Measurements from ENCODE around the gene PTOV1. TPM values are rescaled to one million over a fixed set of nuclear protein-coding genes. Genes with fewer than 3 reads are reported as not detected.
A peak's percentile ranks its signal among the peaks of the same experiment; 100 is the strongest.

The PTOV1 gene
- total and polyA plus RNA-seq, 2 of the 13 experiments (the other 11 are each of a cell fraction or from before 2014, with no cell fraction given) = 63.5 to 68.5 TPM

DNA sequence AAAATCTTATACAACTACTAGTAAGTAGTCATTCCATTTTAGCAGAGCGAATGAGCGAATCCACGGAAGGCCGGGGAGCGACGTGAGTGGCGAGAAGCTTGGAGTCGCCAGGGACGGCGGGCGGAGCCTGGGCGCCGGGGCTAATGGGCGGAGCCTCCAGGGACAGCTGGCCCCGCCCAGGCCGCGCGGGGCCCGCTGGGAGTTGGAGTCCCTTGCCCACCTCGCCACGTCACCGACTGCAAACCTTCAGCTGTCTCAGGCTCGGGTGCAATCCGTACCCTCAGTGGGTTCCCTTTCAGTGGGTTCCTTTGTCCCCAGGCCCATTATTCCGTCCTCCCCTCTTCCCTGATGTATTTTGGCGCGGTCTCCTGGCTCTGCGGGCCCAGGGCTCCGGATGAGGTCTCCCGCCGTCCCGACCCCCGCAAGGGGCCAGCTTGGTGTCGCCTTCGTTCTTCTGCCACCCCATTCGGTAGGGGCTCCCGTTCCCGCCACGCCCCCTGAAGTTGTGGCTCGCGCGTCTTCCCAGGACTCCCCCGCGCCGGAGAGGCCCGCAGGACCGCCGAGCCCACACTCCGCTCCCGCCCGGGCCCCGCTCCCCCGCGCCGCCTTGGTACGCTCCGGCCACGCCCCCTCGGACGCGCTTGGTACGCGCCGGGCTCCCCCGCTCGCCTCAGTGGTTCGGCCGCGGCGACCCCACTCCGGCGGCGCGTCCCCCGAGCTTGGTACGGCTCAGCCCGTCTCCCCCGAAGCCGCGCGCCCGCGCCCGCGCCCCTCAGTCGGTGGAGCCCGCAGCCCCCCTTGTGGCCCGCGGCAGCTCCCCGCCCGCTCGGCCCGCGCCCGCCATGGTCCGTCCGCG is at the start of gene PTOV1 (continued):
- TF ChIP-seq KDM5A (IDR thresholded peaks at IDR 0.05; ENCODE audit: borderline replicate concordance, low read length) (peak; percentile 54; the same call in 1 of the 2 replicates), NR2F2 (IDR thresholded peaks at IDR 0.05; ENCODE audit: borderline replicate concordance, low read depth) (peak; percentile 41; the same call in 1 of the 2 replicates), MAZ (IDR thresholded peaks at IDR 0.05; ENCODE audit: borderline replicate concordance, low read depth, low read length) (peak; percentile 47; the same call in 1 of the 2 replicates), MAZ (CRISPR knock-in tag; IDR thresholded peaks at IDR 0.05; ENCODE audit: low read depth) (peak; percentile 89; the same call in 1 of the 2 replicates), NFKB2 (CRISPR knock-in tag; IDR thresholded peaks at IDR 0.05; ENCODE audit: borderline replicate concordance) (peak; percentile 52; the same call in 1 of the 2 replicates), SALL1 (CRISPR knock-in tag; IDR thresholded peaks at IDR 0.05) (peak; percentile 3; the same call in 1 of the 2 replicates), REPIN1 (CRISPR knock-in tag; IDR thresholded peaks at IDR 0.05; ENCODE audit: borderline replicate concordance, low read depth) (0 out of 2 replicates have a peak, but pooled peaks have one; percentile 16), ZNF674 (CRISPR knock-in tag; IDR thresholded peaks at IDR 0.05; ENCODE audit: low read depth) (peak; percentile 48; the same call in 1 of the 2 replicates), ZNF605 (CRISPR knock-in tag; IDR thresholded peaks at IDR 0.05) (no peak; the same call in 1 of the 2 replicates), ZNF773 (CRISPR knock-in tag; IDR thresholded peaks at IDR 0.05; ENCODE audit: borderline replicate concordance) (no peak), ZNF430 (CRISPR knock-in tag; IDR thresholded peaks at IDR 0.05) (0 out of 2 replicates have a peak, but pooled peaks have one; percentile 19), POLR2G (IDR thresholded peaks at IDR 0.05; ENCODE audit: low read depth, low read length) (peak; percentile 79), ELF1 (CRISPR knock-in tag; IDR thresholded peaks at IDR 0.05) (0 out of 2 replicates have a peak, but pooled peaks have one; percentile 21), POLR2AphosphoS5 (IDR thresholded peaks at IDR 0.05; ENCODE audit: low read depth, low read length) (peak; percentile 77), KLF15 (CRISPR knock-in tag; IDR thresholded peaks at IDR 0.05; ENCODE audit: borderline replicate concordance) (peak; percentile 89), CREB1 (IDR thresholded peaks at IDR 0.05) (peak; percentile 81), CREB1 (CRISPR knock-in tag; IDR thresholded peaks at IDR 0.05) (peak; percentile 77; the same call in 1 of the 2 replicates), MED1 (CRISPR knock-in tag; IDR thresholded peaks at IDR 0.05) (peak; percentile 51), ZNF552 (CRISPR knock-in tag; IDR thresholded peaks at IDR 0.05; ENCODE audit: borderline replicate concordance) (no peak), ZNF800 (CRISPR knock-in tag; IDR thresholded peaks at IDR 0.05) (0 out of 2 replicates have a peak, but pooled peaks have one; percentile 48), SUZ12 (IDR thresholded peaks at IDR 0.05; ENCODE audit: low read depth, low read length) (peak; percentile 68)
- TF ChIP-seq, protein P1, sequence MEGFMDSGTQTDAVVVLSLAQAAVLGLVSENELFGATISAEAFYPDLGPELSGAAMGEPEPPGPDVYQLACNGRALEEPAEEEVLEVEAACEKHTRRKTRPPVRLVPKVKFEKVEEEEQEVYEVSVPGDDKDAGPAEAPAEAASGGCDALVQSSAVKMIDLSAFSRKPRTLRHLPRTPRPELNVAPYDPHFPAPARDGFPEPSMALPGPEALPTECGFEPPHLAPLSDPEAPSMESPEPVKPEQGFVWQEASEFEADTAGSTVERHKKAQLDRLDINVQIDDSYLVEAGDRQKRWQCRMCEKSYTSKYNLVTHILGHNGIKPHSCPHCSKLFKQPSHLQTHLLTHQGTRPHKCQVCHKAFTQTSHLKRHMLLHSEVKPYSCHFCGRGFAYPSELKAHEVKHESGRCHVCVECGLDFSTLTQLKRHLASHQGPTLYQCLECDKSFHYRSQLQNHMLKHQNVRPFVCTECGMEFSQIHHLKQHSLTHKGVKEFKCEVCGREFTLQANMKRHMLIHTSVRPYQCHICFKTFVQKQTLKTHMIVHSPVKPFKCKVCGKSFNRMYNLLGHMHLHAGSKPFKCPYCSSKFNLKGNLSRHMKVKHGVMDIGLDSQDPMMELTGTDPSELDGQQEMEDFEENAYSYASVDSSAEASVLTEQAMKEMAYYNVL (CRISPR knock-in tag; IDR thresholded peaks at IDR 0.05; ENCODE audit: borderline replicate concordance) = no peak
- TF ChIP-seq, protein P2, sequence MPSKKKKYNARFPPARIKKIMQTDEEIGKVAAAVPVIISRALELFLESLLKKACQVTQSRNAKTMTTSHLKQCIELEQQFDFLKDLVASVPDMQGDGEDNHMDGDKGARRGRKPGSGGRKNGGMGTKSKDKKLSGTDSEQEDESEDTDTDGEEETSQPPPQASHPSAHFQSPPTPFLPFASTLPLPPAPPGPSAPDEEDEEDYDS (CRISPR knock-in tag; IDR thresholded peaks at IDR 0.05) = peak; percentile 46
- TF ChIP-seq, protein P3, sequence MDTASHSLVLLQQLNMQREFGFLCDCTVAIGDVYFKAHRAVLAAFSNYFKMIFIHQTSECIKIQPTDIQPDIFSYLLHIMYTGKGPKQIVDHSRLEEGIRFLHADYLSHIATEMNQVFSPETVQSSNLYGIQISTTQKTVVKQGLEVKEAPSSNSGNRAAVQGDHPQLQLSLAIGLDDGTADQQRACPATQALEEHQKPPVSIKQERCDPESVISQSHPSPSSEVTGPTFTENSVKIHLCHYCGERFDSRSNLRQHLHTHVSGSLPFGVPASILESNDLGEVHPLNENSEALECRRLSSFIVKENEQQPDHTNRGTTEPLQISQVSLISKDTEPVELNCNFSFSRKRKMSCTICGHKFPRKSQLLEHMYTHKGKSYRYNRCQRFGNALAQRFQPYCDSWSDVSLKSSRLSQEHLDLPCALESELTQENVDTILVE (CRISPR knock-in tag; IDR thresholded peaks at IDR 0.05) = peak; percentile 58

All from HepG2 (cell line).